BLaER1 treated with 17β-estradiol and CSF1 and Interleukin-3, amounts not matched to agents 10 nM and 100 nM (cell line): ENCODE results near the gene LSM2.

Experiments
- H3K27ac ChIP-seq, 11 experiments: shearing (Covaris generic); formaldehyde crosslinking; 2 replicates each; pipeline ENCODE4 v1.8.1; 2022
- H3K27me3 ChIP-seq, 11 experiments: shearing (Covaris generic); formaldehyde crosslinking; 2 replicates each; pipeline ENCODE4 v1.8.1; 2022
- H3K36me3 ChIP-seq, 11 experiments: shearing (Covaris generic); formaldehyde crosslinking; 2 replicates each; pipeline ENCODE4 v1.8.1; 2022
- H3K4me1 ChIP-seq, 10 experiments: shearing (Covaris generic); formaldehyde crosslinking; 2 replicates each; pipeline ENCODE4 v1.8.1; 2022
- H3K4me2 ChIP-seq, 11 experiments: shearing (Covaris generic); formaldehyde crosslinking; 2 replicates each; pipeline ENCODE4 v1.8.1; 2022
- H3K4me3 ChIP-seq, 10 experiments: shearing (Covaris generic); formaldehyde crosslinking; 2 replicates each; pipeline ENCODE4 v1.8.1; 2022
- H3K9ac ChIP-seq, 11 experiments: shearing (Covaris generic); formaldehyde crosslinking; 2 replicates each; pipeline ENCODE4 v1.8.1; 2022
- H3K9me3 ChIP-seq, 11 experiments: shearing (Covaris generic); formaldehyde crosslinking; replicated peaks in 1 of 11; 2 replicates each; pipeline ENCODE4 v1.8.1; 2022
- H4K20me1 ChIP-seq, 11 experiments: shearing (Covaris generic); formaldehyde crosslinking; 2 replicates each; pipeline ENCODE4 v1.8.1; 2022
- Cebpa-rat ChIP-seq, 11 experiments: shearing (Covaris generic); IDR thresholded peaks; 2 replicates each; pipeline ENCODE4 v1.8.1; 2022

LSM2 gene

DNA sequence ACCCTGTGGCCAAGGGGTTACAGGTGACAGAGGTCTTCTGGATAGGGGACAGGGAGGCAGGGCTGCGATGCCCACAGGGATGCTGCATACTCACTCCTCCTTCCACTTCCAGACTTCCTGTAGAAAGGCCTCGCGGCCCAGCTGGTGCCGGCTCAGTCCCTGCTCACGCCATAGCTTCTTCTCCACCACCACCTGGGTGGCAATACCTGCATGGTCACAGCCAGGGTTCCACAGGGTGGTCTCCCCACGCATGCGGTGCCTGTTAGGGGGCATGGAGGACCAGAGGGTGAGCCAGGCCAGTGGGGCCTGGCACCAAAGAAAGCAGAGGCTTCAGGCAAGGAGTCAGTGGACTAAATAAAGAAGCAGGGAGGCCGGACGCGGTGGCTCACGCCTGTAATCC lies 21.3 kb downstream of the LSM2 start:
- Histone ChIP-seq H3K9ac (peak overlapping the region in 1 of 11 experiments; percentile 33; a peak in 1 of 22 replicates), H3K36me3 (peaks cover 55 to 100% (median 97%) of the 10 kb centered on the region in 11 experiments), H4K20me1 (peaks cover 0 to 29% (median 5%) of the 10 kb centered on the region in 11 experiments; a peak in 9 of 22 replicates), H3K27me3 (no peaks in the 10 kb centered on the region), H3K4me2 (no peak overlapping the region), H3K4me3 (no peak overlapping the region), H3K27ac (no peak overlapping the region; a peak in 1 of 22 replicates), H3K4me1 (peaks cover 7 to 17% (median 15%) of the 10 kb centered on the region in 10 experiments), H3K9me3 (no peaks in the 10 kb centered on the region)
- TF ChIP-seq Cebpa-rat (IDR thresholded peaks at IDR 0.05), result no peak

- H3K9me3 ChIP-seq, result no peaks in the 10 kb centered on the region
- H3K9ac ChIP-seq, result peak overlapping the region in 2 of 11 experiments; percentile 25 to 34; a peak in 1 of 22 replicates
- no peaks in the 10 kb centered on the region for H3K27me3 ChIP-seq
- no peak overlapping the region for H3K4me3 ChIP-seq
- H4K20me1 ChIP-seq, result peaks cover 0 to 38% (median 5%) of the 10 kb centered on the region in 11 experiments; a peak in 9 of 22 replicates
- H3K4me2 ChIP-seq, result no peak overlapping the region
- TF ChIP-seq Cebpa-rat (IDR thresholded peaks at IDR 0.05), result no peak
- H3K27ac ChIP-seq, result no peak overlapping the region
- H3K4me1 ChIP-seq, result peaks cover 2 to 13% (median 3%) of the 10 kb centered on the region in 10 experiments
- H3K36me3 ChIP-seq, result peaks cover 67 to 100% (median 98%) of the 10 kb centered on the region in 11 experiments
Measured at GRCh38 chr6:31784098-31784925, 22.5 kb downstream of the LSM2 start.

- Histone ChIP-seq H3K36me3 (peaks cover 81 to 100% (median 98%) of the 10 kb centered on the region in 11 experiments), H3K27ac (no peak overlapping the region), H3K4me1 (peaks cover 8 to 18% (median 11%) of the 10 kb centered on the region in 10 experiments), H3K4me3 (no peak overlapping the region), H3K9me3 (no peaks in the 10 kb centered on the region), H3K27me3 (no peaks in the 10 kb centered on the region), H4K20me1 (peaks cover 0 to 59% (median 18%) of the 10 kb centered on the region in 11 experiments; a peak in 11 of 22 replicates), H3K9ac (no peak overlapping the region), H3K4me2 (no peak overlapping the region)
- no peak for TF ChIP-seq Cebpa-rat (IDR thresholded peaks at IDR 0.05)
Measured at GRCh38 chr6:31782126-31782855, 24.5 kb downstream of the LSM2 start.

DNA sequence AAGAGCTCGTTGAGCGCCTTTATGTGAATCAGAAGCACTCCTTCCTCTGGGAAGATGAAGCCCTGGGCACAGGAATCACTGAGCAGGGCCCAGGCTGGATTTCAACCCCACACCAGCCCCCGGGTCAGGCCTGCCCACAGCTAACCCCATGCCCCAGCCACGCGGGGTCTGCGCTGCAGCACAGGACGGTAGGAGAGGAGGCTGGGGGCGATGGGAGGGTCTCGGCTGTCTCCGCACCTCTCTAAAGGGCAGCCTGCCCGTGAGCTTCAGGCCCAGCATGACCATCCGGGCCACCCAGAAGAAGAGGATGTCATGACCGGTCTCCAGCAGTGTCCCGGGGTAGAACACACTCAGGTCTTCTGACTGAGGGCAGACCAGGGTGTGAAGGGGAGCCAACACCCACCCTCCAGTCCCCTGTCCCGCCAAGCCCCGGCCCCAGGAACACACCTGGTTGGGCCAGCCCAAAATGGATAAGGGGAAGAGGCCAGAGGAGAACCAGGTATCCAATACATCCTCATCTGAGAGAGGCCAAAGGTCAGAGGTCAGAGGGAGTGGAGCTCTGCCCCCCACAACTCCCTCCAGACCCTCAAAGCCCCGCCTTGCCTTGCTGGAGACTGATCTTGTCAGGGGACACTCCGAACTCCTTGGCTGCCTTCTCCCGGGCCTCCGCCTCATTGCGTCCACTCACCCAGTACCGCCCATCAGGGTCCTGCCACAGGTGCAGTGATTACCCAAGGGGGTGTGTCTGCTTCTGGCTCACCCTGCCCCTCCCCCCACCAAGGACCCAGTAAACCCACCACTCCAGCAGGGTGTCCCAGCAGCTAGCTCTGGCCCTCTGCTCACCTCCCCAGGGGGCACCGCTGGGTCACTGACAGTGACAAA lies 25.3 kb downstream of the LSM2 start:
- H3K9ac ChIP-seq, result no peak overlapping the region
- no peaks in the 10 kb centered on the region for H3K9me3 ChIP-seq
- peaks cover 0 to 60% (median 18%) of the 10 kb centered on the region in 11 experiments; a peak in 11 of 22 replicates for H4K20me1 ChIP-seq
- peaks cover 16 to 26% (median 19%) of the 10 kb centered on the region in 10 experiments for H3K4me1 ChIP-seq
- no peak overlapping the region for H3K4me3 ChIP-seq
- TF ChIP-seq Cebpa-rat (IDR thresholded peaks at IDR 0.05), result no peak
- no peak overlapping the region for H3K27ac ChIP-seq
- no peak overlapping the region for H3K4me2 ChIP-seq
- H3K36me3 ChIP-seq, result peaks cover 81 to 92% (median 89%) of the 10 kb centered on the region in 11 experiments
- no peaks in the 10 kb centered on the region for H3K27me3 ChIP-seq

- Histone ChIP-seq H3K4me3 (no peak overlapping the region), H4K20me1 (peaks cover 0 to 60% (median 18%) of the 10 kb centered on the region in 11 experiments; a peak in 11 of 22 replicates), H3K36me3 (peaks cover 76 to 84% (median 81%) of the 10 kb centered on the region in 11 experiments), H3K4me2 (no peak overlapping the region), H3K9me3 (no peaks in the 10 kb centered on the region), H3K4me1 (peaks cover 25 to 34% (median 27%) of the 10 kb centered on the region in 10 experiments), H3K27ac (no peak overlapping the region), H3K9ac (no peak overlapping the region), H3K27me3 (no peaks in the 10 kb centered on the region)
- no peak for TF ChIP-seq Cebpa-rat (IDR thresholded peaks at IDR 0.05)
Measured at GRCh38 chr6:31780507-31781243, 26.1 kb downstream of the LSM2 start.

- Histone ChIP-seq H3K27ac (no peak overlapping the region), H3K27me3 (no peaks in the 10 kb centered on the region), H4K20me1 (peaks cover 0 to 60% (median 18%) of the 10 kb centered on the region in 11 experiments; a peak in 11 of 22 replicates), H3K4me1 (peaks cover 32 to 42% (median 35%) of the 10 kb centered on the region in 10 experiments), H3K9me3 (no peaks in the 10 kb centered on the region), H3K36me3 (peaks cover 69 to 76% (median 74%) of the 10 kb centered on the region in 11 experiments), H3K9ac (no peak overlapping the region), H3K4me2 (no peak overlapping the region), H3K4me3 (no peak overlapping the region)
- no peak for TF ChIP-seq Cebpa-rat (IDR thresholded peaks at IDR 0.05)
Measured at GRCh38 chr6:31779908-31780307, 26.9 kb downstream of the LSM2 start.

- H4K20me1 ChIP-seq, result peaks cover 0 to 60% (median 16%) of the 10 kb centered on the region in 11 experiments; a peak in 10 of 22 replicates
- H3K4me2 ChIP-seq, result no peak overlapping the region
- no peaks in the 10 kb centered on the region for H3K9me3 ChIP-seq
- peaks cover 62 to 69% (median 67%) of the 10 kb centered on the region in 11 experiments for H3K36me3 ChIP-seq
- peaks cover 34 to 48% (median 42%) of the 10 kb centered on the region in 10 experiments for H3K4me1 ChIP-seq
- H3K4me3 ChIP-seq, result no peak overlapping the region
- no peak for TF ChIP-seq Cebpa-rat (IDR thresholded peaks at IDR 0.05)
- no peaks in the 10 kb centered on the region for H3K27me3 ChIP-seq
- H3K9ac ChIP-seq, result no peak overlapping the region
- H3K27ac ChIP-seq, result no peak overlapping the region
Measured at GRCh38 chr6:31778999-31779885, 27.5 kb downstream of the LSM2 start.
